Measurements from ENCODE around the gene TMPRSS5. TPM values are rescaled to one million over a fixed set of nuclear protein-coding genes. Genes with fewer than 3 reads are reported as not detected.

TMPRSS5 gene
- total RNA-seq: 1 to 10 TPM in 2 of 5 experiments, under 1 TPM in 3; 0.50 to 1.5 (median 0.97) TPM
- not detected for polyA plus RNA-seq
- total RNA-seq: 0.94 reads per million

- H3K36me3 Mint-ChIP-seq: peaks cover 7 to 58% (median 39%) of the 10 kb centered on the region in 5 donors
- Histone ChIP-seq H3K27ac (ENCODE audit: low read depth, low read length) (no peak within 1 kb of the TSS), H3K4me1 (ENCODE audit: control insufficient read depth in 2 of 2, insufficient read depth in 2 of 2, low read length in 2 of 2) (no peaks in the 10 kb centered on the region), H3K4me3 (ENCODE audit: low read length) (no peak within 1 kb of the TSS), H3K36me3 (ENCODE audit: control insufficient read depth in 2 of 3, insufficient read depth in 3 of 3, low read length in 3 of 3) (no peaks in the 10 kb centered on the region), H3K9me3 (ENCODE audit: control insufficient read depth in 2 of 3, low read length in 3 of 3) (peaks cover 0 to 8% (median 0%) of the 10 kb centered on the region in 3 experiments), H3K27me3 (ENCODE audit: control insufficient read depth in 2 of 2, insufficient read depth in 2 of 2, low read length in 2 of 2) (no peaks in the 10 kb centered on the region)
- H3K4me3 Mint-ChIP-seq: no peak within 1 kb of the TSS
- H3K9me3 Mint-ChIP-seq: peaks cover 7 to 37% (median 27%) of the 10 kb centered on the region in 11 donors
- no peak for ATAC-seq
- no peaks in the 10 kb centered on the region for H3K4me1 Mint-ChIP-seq
- CTCF ChIA-PET: no interaction called here
- intact Hi-C loops (cut with micrococcal nuclease): no loop called here
- DNase-seq: no peak
- no peaks in the 10 kb centered on the region for H3K27me3 Mint-ChIP-seq
- POLR2A ChIA-PET: no interaction called here
- no peak within 1 kb of the TSS for H3K27ac Mint-ChIP-seq
These were observed at the start of gene TMPRSS5 for GRCh38 chr11:113705871-113706655. Gene TMPRSS5, minus strand, starts transcription at chr11:113706308. Its CDS starts 84 bp downstream, at chr11:113706224.

GRCh38 chr11:113752932-113753331 is 46.8 kb upstream of the TMPRSS5 start:
- Histone ChIP-seq H3K27ac (ENCODE audit: low read depth, low read length) (no peak overlapping the region), H3K9me3 (ENCODE audit: control insufficient read depth in 2 of 3, low read length in 3 of 3) (no peaks in the 10 kb centered on the region), H3K4me1 (ENCODE audit: control insufficient read depth in 2 of 2, insufficient read depth in 2 of 2, low read length in 2 of 2) (no peaks in the 10 kb centered on the region), H3K36me3 (ENCODE audit: control insufficient read depth in 2 of 3, insufficient read depth in 3 of 3, low read length in 3 of 3) (peaks cover 0 to 33% (median 8%) of the 10 kb centered on the region in 3 experiments), H3K4me3 (ENCODE audit: low read length) (no peak overlapping the region), H3K27me3 (ENCODE audit: control insufficient read depth in 2 of 2, insufficient read depth in 2 of 2, low read length in 2 of 2) (no peaks in the 10 kb centered on the region)
- Mint-ChIP-seq H3K9me3 (no peaks in the 10 kb centered on the region), H3K4me1 (no peaks in the 10 kb centered on the region), H3K27me3 (no peaks in the 10 kb centered on the region), H3K4me3 (no peak overlapping the region), H3K27ac (no peak overlapping the region), H3K36me3 (peaks cover 10 to 33% (median 19%) of the 10 kb centered on the region in 5 donors)
- CTCF ChIA-PET: no interaction called here
- intact Hi-C loops (cut with micrococcal nuclease): no loop called here
- DNase-seq: no peak
- ATAC-seq: no peak
- POLR2A ChIA-PET: no interaction called here

GRCh38 chr11:113736323-113736722 is 30.2 kb upstream of the TMPRSS5 start:
- Histone ChIP-seq H3K27me3 (ENCODE audit: control insufficient read depth in 2 of 2, insufficient read depth in 2 of 2, low read length in 2 of 2) (no peaks in the 10 kb centered on the region), H3K27ac (ENCODE audit: low read depth, low read length) (no peak overlapping the region), H3K9me3 (ENCODE audit: control insufficient read depth in 2 of 3, low read length in 3 of 3) (no peaks in the 10 kb centered on the region), H3K4me1 (ENCODE audit: control insufficient read depth in 2 of 2, insufficient read depth in 2 of 2, low read length in 2 of 2) (no peaks in the 10 kb centered on the region), H3K4me3 (ENCODE audit: low read length) (no peak overlapping the region), H3K36me3 (ENCODE audit: control insufficient read depth in 2 of 3, insufficient read depth in 3 of 3, low read length in 3 of 3) (peaks cover 0 to 65% (median 0%) of the 10 kb centered on the region in 3 experiments)
- Mint-ChIP-seq H3K27me3 (no peaks in the 10 kb centered on the region), H3K36me3 (peaks cover 18 to 72% (median 34%) of the 10 kb centered on the region in 5 donors), H3K4me1 (peaks cover 0 to 6% (median 0%) of the 10 kb centered on the region in 7 donors), H3K9me3 (no peaks in the 10 kb centered on the region), H3K4me3 (no peak overlapping the region), H3K27ac (no peak overlapping the region)
- ChIA-PET POLR2A (no interaction called here), CTCF (no interaction called here)
- intact Hi-C loops (cut with micrococcal nuclease): no loop called here
- DNase-seq (no peak), ATAC-seq (no peak)

- H3K27me3 ChIP-seq (ENCODE audit: control insufficient read depth in 2 of 2, insufficient read depth in 2 of 2, low read length in 2 of 2): no peaks in the 10 kb centered on the region
- H3K9me3 ChIP-seq (ENCODE audit: control insufficient read depth in 2 of 3, low read length in 3 of 3): no peaks in the 10 kb centered on the region
- DNase-seq (no peak), ATAC-seq (no peak)
- no peaks in the 10 kb centered on the region for H3K4me1 ChIP-seq (ENCODE audit: control insufficient read depth in 2 of 2, insufficient read depth in 2 of 2, low read length in 2 of 2)
- Mint-ChIP-seq H3K36me3 (peaks cover 10 to 43% (median 17%) of the 10 kb centered on the region in 5 donors), H3K4me1 (peaks cover 0 to 6% (median 0%) of the 10 kb centered on the region in 7 donors), H3K9me3 (no peaks in the 10 kb centered on the region), H3K4me3 (no peak overlapping the region), H3K27me3 (no peaks in the 10 kb centered on the region), H3K27ac (no peak overlapping the region)
- intact Hi-C loops (cut with micrococcal nuclease): no loop called here
- ChIA-PET POLR2A (no interaction called here), CTCF (interaction anchor here (0.5 to 1.6 kb wide), 3 partner anchors 10 to 1385 kb away, joined by 3 to 4 read pairs (median 3); no protein-coding TSS in a partner anchor)
- no peak overlapping the region for H3K4me3 ChIP-seq (ENCODE audit: low read length)
- peaks cover 0 to 33% (median 0%) of the 10 kb centered on the region in 3 experiments for H3K36me3 ChIP-seq (ENCODE audit: control insufficient read depth in 2 of 3, insufficient read depth in 3 of 3, low read length in 3 of 3)
- no peak overlapping the region for H3K27ac ChIP-seq (ENCODE audit: low read depth, low read length)
These were observed 26.0 kb upstream of the TMPRSS5 start for GRCh38 chr11:113732092-113732491.

GRCh38 chr11:113730887-113731726 is 25.0 kb upstream of the TMPRSS5 start:
- H3K36me3 Mint-ChIP-seq: peaks cover 5 to 43% (median 13%) of the 10 kb centered on the region in 5 donors
- ChIA-PET CTCF (interaction anchor here (1.5 kb wide), 1 partner anchor 11 kb away, joined by 3 read pairs; no protein-coding TSS in a partner anchor), POLR2A (no interaction called here)
- intact Hi-C loops (cut with micrococcal nuclease): loop anchor here (1.0 kb wide), 1 partner anchor 426 kb away; no protein-coding TSS in a partner anchor
- H3K4me1 ChIP-seq (ENCODE audit: control insufficient read depth in 2 of 2, insufficient read depth in 2 of 2, low read length in 2 of 2): no peaks in the 10 kb centered on the region
- ATAC-seq: no peak
- no peak overlapping the region for H3K4me3 Mint-ChIP-seq
- H3K27me3 ChIP-seq (ENCODE audit: control insufficient read depth in 2 of 2, insufficient read depth in 2 of 2, low read length in 2 of 2): no peaks in the 10 kb centered on the region
- peaks cover 0 to 23% (median 0%) of the 10 kb centered on the region in 3 experiments for H3K36me3 ChIP-seq (ENCODE audit: control insufficient read depth in 2 of 3, insufficient read depth in 3 of 3, low read length in 3 of 3)
- no peak overlapping the region for H3K27ac ChIP-seq (ENCODE audit: low read depth, low read length)
- no peaks in the 10 kb centered on the region for H3K9me3 ChIP-seq (ENCODE audit: control insufficient read depth in 2 of 3, low read length in 3 of 3)
- no peak for DNase-seq
- H3K9me3 Mint-ChIP-seq: no peaks in the 10 kb centered on the region
- H3K27ac Mint-ChIP-seq: no peak overlapping the region
- no peak overlapping the region for H3K4me3 ChIP-seq (ENCODE audit: low read length)
- peaks cover 0 to 3% (median 0%) of the 10 kb centered on the region in 7 donors for H3K4me1 Mint-ChIP-seq
- H3K27me3 Mint-ChIP-seq: no peaks in the 10 kb centered on the region

GRCh38 chr11:113729456-113729855 is 23.3 kb upstream of the TMPRSS5 start:
- no peak overlapping the region for H3K27ac ChIP-seq (ENCODE audit: low read depth, low read length)
- no peak overlapping the region for H3K4me3 ChIP-seq (ENCODE audit: low read length)
- ATAC-seq (no peak), DNase-seq (no peak)
- H3K27me3 ChIP-seq (ENCODE audit: control insufficient read depth in 2 of 2, insufficient read depth in 2 of 2, low read length in 2 of 2): no peaks in the 10 kb centered on the region
- Mint-ChIP-seq H3K4me3 (no peak overlapping the region), H3K27ac (no peak overlapping the region), H3K4me1 (peaks cover 0 to 2% (median 0%) of the 10 kb centered on the region in 7 donors), H3K9me3 (no peaks in the 10 kb centered on the region), H3K27me3 (no peaks in the 10 kb centered on the region), H3K36me3 (peaks cover 0 to 39% (median 17%) of the 10 kb centered on the region in 5 donors)
- H3K9me3 ChIP-seq (ENCODE audit: control insufficient read depth in 2 of 3, low read length in 3 of 3): no peaks in the 10 kb centered on the region
- H3K36me3 ChIP-seq (ENCODE audit: control insufficient read depth in 2 of 3, insufficient read depth in 3 of 3, low read length in 3 of 3): peaks cover 0 to 16% (median 0%) of the 10 kb centered on the region in 3 experiments
- ChIA-PET POLR2A (no interaction called here), CTCF (interaction anchor here (1.4 kb wide), 1 partner anchor 10 kb away, joined by 5 read pairs; no protein-coding TSS in a partner anchor)
- intact Hi-C loops (cut with micrococcal nuclease): no loop called here
- H3K4me1 ChIP-seq (ENCODE audit: control insufficient read depth in 2 of 2, insufficient read depth in 2 of 2, low read length in 2 of 2): no peaks in the 10 kb centered on the region

Data from naive thymus-derived CD4-positive, alpha-beta T cell (primary cell).